Activated naive CD4-positive, alpha-beta T cell treated with anti-CD3 and anti-CD28 coated beads for 36 hours (primary cell): ENCODE data around the gene ZDHHC18. TPM values are rescaled to one million over a fixed set of nuclear protein-coding genes. Genes with fewer than 3 reads are reported as not detected.

Experiments used
- CTCF ChIA-PET: fragments of 350-600 bp; sonication (Branson Sonifier 250); formaldehyde crosslinking; loops from one replicate; lab custom pipeline; 2021; ENCODE audit warnings: antibody characterized with exemption; lab: Charles Lee
- DNase-seq: peaks from one replicate; pipeline ENCODE4 v3.0.0-alpha.2; 2020
- H3K27ac Mint-ChIP-seq: one replicate; pipeline ENCODE4 v1.8.0; 2021; ENCODE audit warnings: mild to moderate bottlenecking, mixed read lengths
- H3K27me3 Mint-ChIP-seq: one replicate; pipeline ENCODE4 v1.8.0; 2021; ENCODE audit warnings: low read depth, mixed read lengths
- H3K36me3 Mint-ChIP-seq: one replicate; pipeline ENCODE4 v1.8.0; 2021; ENCODE audit warnings: low read depth, mixed read lengths
- H3K4me1 Mint-ChIP-seq: one replicate; pipeline ENCODE4 v1.8.0; 2021; ENCODE audit warnings: low read depth, mixed read lengths
- H3K4me3 Mint-ChIP-seq: one replicate; pipeline ENCODE4 v1.8.0; 2021; ENCODE audit warnings: mild to moderate bottlenecking, moderate library complexity, mixed read lengths
- H3K9me3 Mint-ChIP-seq: one replicate; pipeline ENCODE4 v1.8.0; 2021; ENCODE audit warnings: mixed read lengths
- intact Hi-C: fragments of 100-400 bp; cut with micrococcal nuclease; formaldehyde crosslinking; loops from one replicate; pipeline ENCODE4 v1.15.1; 2023
- total RNA-seq, 2 experiments: library from RNA; stranded (reverse); gene quantifications; one replicate each; pipeline ENCODE4 v1.2.3, GENCODE V29; 2021

ZDHHC18 gene
- total RNA-seq = 10 to 100 TPM; 37.3 to 39.0 TPM

- Mint-ChIP-seq H3K4me1 (peaks cover 50% of the 10 kb centered on the region), H3K36me3 (peaks cover 19% of the 10 kb centered on the region), H3K27me3 (no peaks in the 10 kb centered on the region), H3K4me3 (peak within 1 kb of the TSS; percentile 88), H3K9me3 (no peaks in the 10 kb centered on the region), H3K27ac (peak within 1 kb of the TSS; percentile 93)
- CTCF ChIA-PET = no interaction called here
- peak; percentile 66 for DNase-seq
- intact Hi-C loops = no loop called here
Observed at GRCh38 chr1:26826261-26827105, at the start of gene ZDHHC18. Gene ZDHHC18 (plus strand): TSS chr1:26826688. CDS start chr1:26826805, 117 bp downstream.

- intact Hi-C loops = no loop called here
- H3K4me3 Mint-ChIP-seq = no peak overlapping the region
- no peak for DNase-seq
- CTCF ChIA-PET = interaction anchor here (0.7 to 2.0 kb wide), 2 partner anchors 10 to 17 kb away, joined by 3 to 11 read pairs; no protein-coding TSS in a partner anchor
- H3K27me3 Mint-ChIP-seq = no peaks in the 10 kb centered on the region
- peaks cover 15% of the 10 kb centered on the region for H3K4me1 Mint-ChIP-seq
- H3K27ac Mint-ChIP-seq = peak overlapping the region; percentile 0
- peaks cover 52% of the 10 kb centered on the region for H3K36me3 Mint-ChIP-seq
- no peaks in the 10 kb centered on the region for H3K9me3 Mint-ChIP-seq
Observed at GRCh38 chr1:26779098-26779668, 47.3 kb upstream of the ZDHHC18 start.

- Mint-ChIP-seq H3K4me3 (no peak overlapping the region), H3K36me3 (peaks cover 40% of the 10 kb centered on the region), H3K27ac (peak overlapping the region; percentile 5), H3K27me3 (no peaks in the 10 kb centered on the region), H3K9me3 (no peaks in the 10 kb centered on the region), H3K4me1 (peaks cover 24% of the 10 kb centered on the region)
- intact Hi-C loops = no loop called here
- CTCF ChIA-PET = interaction anchor here (0.6 kb wide), 1 partner anchor 98 kb away, joined by 3 read pairs; no protein-coding TSS in a partner anchor
- DNase-seq = no peak
Observed at GRCh38 chr1:26780344-26780957, 46.0 kb upstream of the ZDHHC18 start.

- intact Hi-C loops = loop anchor here (1.0 kb wide), 1 partner anchor 8 kb away; no protein-coding TSS in a partner anchor
- CTCF ChIA-PET = interaction anchor here (0.5 to 0.6 kb wide), 3 partner anchors 31 to 172 kb away, joined by 3 to 4 read pairs (median 4); no protein-coding TSS in a partner anchor
- DNase-seq = no peak
- H3K27me3 Mint-ChIP-seq = no peaks in the 10 kb centered on the region
- H3K36me3 Mint-ChIP-seq = peaks cover 35% of the 10 kb centered on the region
- peaks cover 31% of the 10 kb centered on the region for H3K4me1 Mint-ChIP-seq
- H3K9me3 Mint-ChIP-seq = no peaks in the 10 kb centered on the region
- H3K27ac Mint-ChIP-seq = no peak overlapping the region
- H3K4me3 Mint-ChIP-seq = no peak overlapping the region
Observed at GRCh38 chr1:26781206-26781825, 45.2 kb upstream of the ZDHHC18 start.

GRCh38 chr1:26782521-26783212 lies 43.8 kb upstream of the ZDHHC18 start:
- H3K27me3 Mint-ChIP-seq = no peaks in the 10 kb centered on the region
- peak overlapping the region; percentile 16 for H3K27ac Mint-ChIP-seq
- peaks cover 32% of the 10 kb centered on the region for H3K36me3 Mint-ChIP-seq
- H3K4me3 Mint-ChIP-seq = no peak overlapping the region
- intact Hi-C loops = no loop called here
- H3K9me3 Mint-ChIP-seq = no peaks in the 10 kb centered on the region
- no peak for DNase-seq
- CTCF ChIA-PET = interaction anchor here (1.3 kb wide), 1 partner anchor 181 kb away, joined by 3 read pairs; no protein-coding TSS in a partner anchor
- peaks cover 42% of the 10 kb centered on the region for H3K4me1 Mint-ChIP-seq

GRCh38 chr1:26783646-26784022 lies 42.9 kb upstream of the ZDHHC18 start:
- Mint-ChIP-seq H3K4me3 (no peak overlapping the region), H3K36me3 (peaks cover 25% of the 10 kb centered on the region), H3K4me1 (peaks cover 42% of the 10 kb centered on the region), H3K27ac (no peak overlapping the region), H3K9me3 (no peaks in the 10 kb centered on the region), H3K27me3 (no peaks in the 10 kb centered on the region)
- intact Hi-C loops = no loop called here
- CTCF ChIA-PET = interaction anchor here (1.3 kb wide), 1 partner anchor 182 kb away, joined by 3 read pairs; no protein-coding TSS in a partner anchor
- DNase-seq = no peak

- intact Hi-C loops = no loop called here
Observed at GRCh38 chr1:26784023-26784871, 42.2 kb upstream of the ZDHHC18 start.

GRCh38 chr1:26784886-26785285 lies 41.6 kb upstream of the ZDHHC18 start:
- no peak overlapping the region for H3K4me3 Mint-ChIP-seq
- H3K4me1 Mint-ChIP-seq = peaks cover 43% of the 10 kb centered on the region
- CTCF ChIA-PET = interaction anchor here (1.8 to 1.9 kb wide), 2 partner anchors 91 to 108 kb away, joined by 5 to 6 read pairs; no protein-coding TSS in a partner anchor

More at GRCh38 chr1:26784023-26784871, 42.2 kb upstream of the ZDHHC18 start:
- no peak for DNase-seq
- H3K4me1 Mint-ChIP-seq = peaks cover 39% of the 10 kb centered on the region
- peak overlapping the region; percentile 18 for H3K27ac Mint-ChIP-seq
- H3K36me3 Mint-ChIP-seq = peaks cover 19% of the 10 kb centered on the region
- H3K27me3 Mint-ChIP-seq = no peaks in the 10 kb centered on the region
- no peaks in the 10 kb centered on the region for H3K9me3 Mint-ChIP-seq
- CTCF ChIA-PET = interaction anchor here (1.8 kb wide), 1 partner anchor 107 kb away, joined by 6 read pairs; no protein-coding TSS in a partner anchor
- H3K4me3 Mint-ChIP-seq = no peak overlapping the region

GRCh38 chr1:26785611-26786436 lies 40.7 kb upstream of the ZDHHC18 start:
- H3K4me1 Mint-ChIP-seq = peaks cover 49% of the 10 kb centered on the region
- H3K9me3 Mint-ChIP-seq = no peaks in the 10 kb centered on the region
- CTCF ChIA-PET = interaction anchor here (1.8 to 1.9 kb wide), 2 partner anchors 92 to 109 kb away, joined by 5 to 6 read pairs; no protein-coding TSS in a partner anchor
- H3K4me3 Mint-ChIP-seq = peak overlapping the region; percentile 83
- no peaks in the 10 kb centered on the region for H3K27me3 Mint-ChIP-seq
- peak; percentile 25 for DNase-seq
- H3K27ac Mint-ChIP-seq = peak overlapping the region; percentile 97
- intact Hi-C loops = loop anchor here (2.0 to 5.0 kb wide), 3 partner anchors 15 to 469 kb away; partner anchors contain the start of gene CD52
- H3K36me3 Mint-ChIP-seq = peaks cover 12% of the 10 kb centered on the region

More at GRCh38 chr1:26784886-26785285, 41.6 kb upstream of the ZDHHC18 start:
- Mint-ChIP-seq H3K36me3 (peaks cover 14% of the 10 kb centered on the region), H3K27me3 (no peaks in the 10 kb centered on the region), H3K9me3 (no peaks in the 10 kb centered on the region), H3K27ac (peak overlapping the region; percentile 18)
- intact Hi-C loops = loop anchor here (5.0 kb wide), 1 partner anchor 468 kb away; the partner anchor contains the start of gene CD52
- no peak for DNase-seq
